Measurements from ENCODE around the gene CSMD2. TPM values are rescaled to one million over a fixed set of nuclear protein-coding genes. Genes with fewer than 3 reads are reported as not detected.

CSMD2 gene
- total and polyA plus RNA-seq, 7 donors: under 0.01 to 0.83 (median 0.16) TPM

GRCh38 chr1:34153246-34153645 lies 11.8 kb downstream of the CSMD2 start:
- Histone ChIP-seq H3K9me3 (no peaks in the 10 kb centered on the region), H3K4me1 (no peaks in the 10 kb centered on the region), H3K4me3 (no peak overlapping the region), H3K36me3 (no peaks in the 10 kb centered on the region), H3K27me3 (no peaks in the 10 kb centered on the region), H3K27ac (no peak overlapping the region)
- intact Hi-C loops (cut with DNase I): no loop called here
- no peak for TF ChIP-seq POLR2AphosphoS5 (IDR thresholded peaks at IDR 0.05)
- TF ChIP-seq EP300 (IDR thresholded peaks at IDR 0.05): no peak
- TF ChIP-seq POLR2A (IDR thresholded peaks at IDR 0.05): no peak
- TF ChIP-seq CTCF (IDR thresholded peaks at IDR 0.05): no peak
- DNase-seq: no peak
- 91 to 93% methylated on average over 4 of the region's 4 CpGs for WGBS, 2 donors

GRCh38 chr1:34149501-34149900 lies 15.5 kb downstream of the CSMD2 start:
- Histone ChIP-seq H3K9me3 (no peaks in the 10 kb centered on the region), H3K4me3 (no peak overlapping the region), H3K27me3 (no peaks in the 10 kb centered on the region), H3K27ac (no peak overlapping the region), H3K36me3 (no peaks in the 10 kb centered on the region), H3K4me1 (no peaks in the 10 kb centered on the region)
- WGBS, 2 donors: 22 to 36% methylated on average over 3 of the region's 3 CpGs
- no peak for DNase-seq
- TF ChIP-seq POLR2A (IDR thresholded peaks at IDR 0.05) (no peak), POLR2AphosphoS5 (IDR thresholded peaks at IDR 0.05) (no peak), CTCF (IDR thresholded peaks at IDR 0.05) (no peak), EP300 (IDR thresholded peaks at IDR 0.05) (no peak)
- intact Hi-C loops (cut with DNase I): no loop called here

- 12% methylated on average over 4 of the region's 4 CpGs for WGBS, 2 donors
- intact Hi-C loops (cut with DNase I): no loop called here
- Histone ChIP-seq H3K9me3 (no peaks in the 10 kb centered on the region), H3K36me3 (no peaks in the 10 kb centered on the region), H3K4me1 (no peaks in the 10 kb centered on the region), H3K4me3 (no peak overlapping the region), H3K27me3 (no peaks in the 10 kb centered on the region), H3K27ac (no peak overlapping the region)
- TF ChIP-seq POLR2A (IDR thresholded peaks at IDR 0.05): no peak
- no peak for TF ChIP-seq POLR2AphosphoS5 (IDR thresholded peaks at IDR 0.05)
- TF ChIP-seq CTCF (IDR thresholded peaks at IDR 0.05): no peak
- TF ChIP-seq EP300 (IDR thresholded peaks at IDR 0.05): no peak
- DNase-seq: no peak
These were observed 17.7 kb downstream of the CSMD2 start for GRCh38 chr1:34147301-34147700.

GRCh38 chr1:34144766-34145165 lies 20.3 kb downstream of the CSMD2 start:
- no peak for DNase-seq
- Histone ChIP-seq H3K27me3 (no peaks in the 10 kb centered on the region), H3K36me3 (no peaks in the 10 kb centered on the region), H3K4me1 (no peaks in the 10 kb centered on the region), H3K4me3 (no peak overlapping the region), H3K27ac (no peak overlapping the region), H3K9me3 (no peaks in the 10 kb centered on the region)
- no peak for TF ChIP-seq EP300 (IDR thresholded peaks at IDR 0.05)
- TF ChIP-seq CTCF (IDR thresholded peaks at IDR 0.05): no peak
- TF ChIP-seq POLR2A (IDR thresholded peaks at IDR 0.05): no peak
- no peak for TF ChIP-seq POLR2AphosphoS5 (IDR thresholded peaks at IDR 0.05)
- intact Hi-C loops (cut with DNase I): no loop called here
- 64 to 86% methylated on average over 6 of the region's 6 CpGs for WGBS, 2 donors

GRCh38 chr1:34143975-34144374 lies 21.1 kb downstream of the CSMD2 start:
- intact Hi-C loops (cut with DNase I): no loop called here
- Histone ChIP-seq H3K9me3 (no peaks in the 10 kb centered on the region), H3K4me1 (no peaks in the 10 kb centered on the region), H3K27me3 (no peaks in the 10 kb centered on the region), H3K4me3 (no peak overlapping the region), H3K27ac (no peak overlapping the region), H3K36me3 (no peaks in the 10 kb centered on the region)
- TF ChIP-seq EP300 (IDR thresholded peaks at IDR 0.05) (no peak), POLR2AphosphoS5 (IDR thresholded peaks at IDR 0.05) (no peak), CTCF (IDR thresholded peaks at IDR 0.05) (no peak), POLR2A (IDR thresholded peaks at IDR 0.05) (no peak)
- DNase-seq: no peak
- 76 to 90% methylated on average over 2 of the region's 2 CpGs for WGBS, 2 donors

Data from sigmoid colon (tissue), 7 donors.